CD8-positive, alpha-beta memory T cell (primary cell): ENCODE measurements around the gene C15orf39. TPM values are rescaled to one million over a fixed set of nuclear protein-coding genes. Genes with fewer than 3 reads are reported as not detected.

Source experiments
- polyA plus RNA-seq: library from polyadenylated mRNA; unstranded; fragments of 300-500 nt; fragmentation: Illumina TruSeq; gene quantifications from one replicate; pipeline ENCODE4 v1.2.3, GENCODE V29; 2021
- total RNA-seq, 2 experiments: library from RNA; stranded (reverse); gene quantifications; one replicate each; pipeline ENCODE4 v1.2.3, GENCODE V29; 2021

Gene C15orf39
- total and polyA plus RNA-seq, 3 experiments from 2014 or later = 6.1 to 32.0 (median 29.8) TPM

Other genes with a start within 250 kb of the C15orf39 start
- 1 to 10 TPM; 6.1 to 7.4 TPM for gene RPP25, start 245.1 kb upstream of the C15orf39 start, total RNA-seq
- 2.5 TPM for gene RPP25, start 245.1 kb upstream of the C15orf39 start, polyA plus RNA-seq
- gene SCAMP5, start 206.3 kb upstream of the C15orf39 start, total RNA-seq = 1 to 10 TPM in 1 of 2 experiments, under 1 TPM in 1; 0.74 to 1.1 TPM
- 0.16 TPM for gene SCAMP5, start 206.3 kb upstream of the C15orf39 start, polyA plus RNA-seq
- gene PPCDC, start 178.3 kb upstream of the C15orf39 start, total RNA-seq = 10 to 100 TPM; 35.5 to 39.2 TPM
- 12.8 TPM for gene PPCDC, start 178.3 kb upstream of the C15orf39 start, polyA plus RNA-seq
- not detected for gene GOLGA6C, start 56.5 kb downstream of the C15orf39 start, total RNA-seq
- gene GOLGA6C, start 56.5 kb downstream of the C15orf39 start, polyA plus RNA-seq = not detected
- gene GOLGA6D, start 81.0 kb downstream of the C15orf39 start, total RNA-seq = not detected
- not detected for gene GOLGA6D, start 81.0 kb downstream of the C15orf39 start, polyA plus RNA-seq
- 100 to 1,000 TPM; 102 to 110 TPM for gene COMMD4, start 134.2 kb downstream of the C15orf39 start, total RNA-seq
- gene COMMD4, start 134.2 kb downstream of the C15orf39 start, polyA plus RNA-seq = 47.8 TPM
- gene NEIL1, start 145.2 kb downstream of the C15orf39 start, total RNA-seq = 1 to 10 TPM; 2.0 to 2.3 TPM
- 2.9 TPM for gene NEIL1, start 145.2 kb downstream of the C15orf39 start, polyA plus RNA-seq
- gene MAN2C1, start 166.7 kb downstream of the C15orf39 start, total RNA-seq = 100 to 1,000 TPM; 127 to 133 TPM
- 32.0 TPM for gene MAN2C1, start 166.7 kb downstream of the C15orf39 start, polyA plus RNA-seq
- gene SIN3A, start 249.8 kb downstream of the C15orf39 start, total RNA-seq = 10 to 100 TPM; 82.8 to 89.0 TPM
- gene SIN3A, start 249.8 kb downstream of the C15orf39 start, polyA plus RNA-seq = 16.0 TPM